ENCODE data around the gene CLDN7. TPM values are rescaled to one million over a fixed set of nuclear protein-coding genes. Genes with fewer than 3 reads are reported as not detected.

CLDN7 gene
- total RNA-seq, 1 experiment from 2014 or later: 286 TPM

- peak; percentile 85 for TF ChIP-seq POLR2AphosphoS5 (IDR thresholded peaks at IDR 0.05; ENCODE audit: low read depth, low read length)
- TF ChIP-seq EGR1 (IDR thresholded peaks at IDR 0.05; ENCODE audit: low read depth): peak; percentile 99
- no peak for TF ChIP-seq EZH2 (IDR thresholded peaks at IDR 0.05)
- TF ChIP-seq ELF1 (IDR thresholded peaks at IDR 0.05; ENCODE audit: borderline replicate concordance, low read depth): no peak; the same call in 1 of the 2 replicates
- no peak for TF ChIP-seq RAD21 (IDR thresholded peaks at IDR 0.05; ENCODE audit: low read depth)
These were observed 9.9 kb downstream of the CLDN7 start, which contains the start of gene ELP5 (continued) for GRCh38 chr17:7252176-7253043.

DNA sequence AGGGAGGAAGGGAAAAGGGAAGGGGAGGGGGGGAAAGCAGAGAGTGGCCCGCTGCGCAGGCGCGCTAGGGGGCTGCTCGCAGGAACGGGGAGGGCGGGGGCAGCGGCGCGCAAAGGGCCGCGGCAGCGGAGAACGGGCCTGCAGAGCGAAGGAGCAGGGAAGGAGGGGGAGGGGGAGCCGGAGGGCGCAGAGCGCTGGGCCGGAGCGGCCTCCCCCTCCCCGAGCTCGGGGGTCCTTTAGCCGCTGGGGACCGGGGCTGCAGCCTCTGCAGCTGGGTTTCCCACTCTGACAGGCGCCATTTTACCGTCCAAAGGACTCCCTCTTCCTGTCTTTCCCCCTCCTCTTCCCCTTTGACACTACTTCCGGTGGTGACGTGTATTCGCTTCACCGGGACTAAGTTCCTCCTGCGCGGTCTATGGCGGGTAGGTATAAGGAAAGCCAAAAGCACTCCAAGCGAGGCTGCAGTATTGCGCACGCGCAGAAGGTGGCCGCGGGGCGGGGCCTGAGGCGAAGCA is 10.6 kb downstream of the CLDN7 start, which contains the start of gene CTDNEP1:
Gene CTDNEP1, minus strand, starts transcription at position 74 of the 515 bp plus-strand sequence. CDS start 438 bp downstream, outside the sequence.
- Histone ChIP-seq H3K79me2 (ENCODE audit: insufficient read depth, low read length) (peaks cover 77% of the 10 kb centered on the region), H3K4me2 (ENCODE audit: low read length) (peak within 1 kb of the TSS; percentile 89), H3K9ac (ENCODE audit: low read length) (peak within 1 kb of the TSS; percentile 99), H3K4me1 (ENCODE audit: control insufficient read depth in 1 of 2, insufficient read depth in 2 of 2, low read length in 2 of 2) (peaks cover 13 to 25% of the 10 kb centered on the region in 2 experiments), H3K9me2 (ENCODE audit: insufficient read depth) (no peaks in the 10 kb centered on the region), H2AFZ (ENCODE audit: low read depth, low read length, poor library complexity, severe bottlenecking) (no peak within 1 kb of the TSS), H3K9me3 (ENCODE audit: control insufficient read depth in 1 of 2, insufficient read depth in 1 of 2, low read depth in 1 of 2, low read length in 2 of 2) (no peaks in the 10 kb centered on the region), H3K27me3 (ENCODE audit: insufficient read depth, low read length) (no peaks in the 10 kb centered on the region), H3K27ac (ENCODE audit: low read depth, low read length) (peak within 1 kb of the TSS; percentile 84), H3K4me3 (replicated peaks in 1 of 2; ENCODE audit: low read depth in 1 of 2, low read length in 2 of 2) (peak within 1 kb of the TSS; percentile 82 to 99), H4K20me1 (ENCODE audit: insufficient read depth) (no peaks in the 10 kb centered on the region), H3K36me3 (ENCODE audit: control insufficient read depth in 1 of 2, insufficient read depth in 2 of 2, low read length in 2 of 2) (peaks cover 9 to 13% of the 10 kb centered on the region in 2 experiments; a peak in 2 of 4 replicates)
- intact Hi-C loops (cut with micrococcal nuclease): loop anchor here (1.0 to 5.0 kb wide), 2 partner anchors 11 to 56 kb away; partner anchors contain the start of genes CLDN7 and EIF5A
- peak; percentile 89 for ATAC-seq
- ChIA-PET CTCF (interaction anchor here (0.6 to 1.0 kb wide), 3 partner anchors 9 to 206 kb away, joined by 3 to 5 read pairs (median 4); partner anchors contain the start of gene GABARAP), POLR2A (interaction anchor here (1.0 to 2.0 kb wide), 3 partner anchors 10 to 17 kb away, joined by 3 to 7 read pairs (median 5); partner anchors contain the start of genes DVL2 and GABARAP), RAD21 (ENCODE audit: low non-redundant PET in 1 of 2, low total read pairs in 2 of 2, uncharacterized antibody in 2 of 2, unreplicated experiment in 2 of 2) (no interaction called here)
- no TSS peak for BruUV-seq (replicated peaks)
- DNase-seq (ENCODE audit: low read depth, low spot score): peak; percentile 99
- TF ChIP-seq ZBTB33 (IDR thresholded peaks at IDR 0.05; ENCODE audit: extremely low read depth, insufficient replicate concordance, low read length) (no peak), CTCF (IDR thresholded peaks at IDR 0.05 in 2 of 3, conservative IDR thresholded peaks at IDR 0.05 in 1 of 3; ENCODE audit: borderline replicate concordance in 1 of 3, insufficient read depth in 1 of 3, low read depth in 2 of 3, low read length in 2 of 3) (no peak), EZH2 (IDR thresholded peaks at IDR 0.05) (no peak), SIN3A (IDR thresholded peaks at IDR 0.05; ENCODE audit: low read depth) (no peak), ZFX (IDR thresholded peaks at IDR 0.05) (no peak), FOSL1 (IDR thresholded peaks at IDR 0.05; ENCODE audit: low read depth) (no peak), ZNF274 (IDR thresholded peaks at IDR 0.05; ENCODE audit: low read depth, low read length) (no peak), TCF7L2 (IDR thresholded peaks at IDR 0.05; ENCODE audit: borderline replicate concordance, extremely low read depth, insufficient read depth, insufficient read length) (no peak), SP1 (IDR thresholded peaks at IDR 0.05; ENCODE audit: low read depth) (no peak), POLR2A (IDR thresholded peaks at IDR 0.05; ENCODE audit: borderline replicate concordance, extremely low read depth, insufficient read depth, insufficient read length) (peak; percentile 55), RAD21 (IDR thresholded peaks at IDR 0.05; ENCODE audit: low read depth) (no peak), CBX3 (IDR thresholded peaks at IDR 0.05; ENCODE audit: low read depth) (no peak), POLR2AphosphoS5 (IDR thresholded peaks at IDR 0.05; ENCODE audit: low read depth, low read length) (peak; percentile 24)
- TF ChIP-seq, protein P1, sequence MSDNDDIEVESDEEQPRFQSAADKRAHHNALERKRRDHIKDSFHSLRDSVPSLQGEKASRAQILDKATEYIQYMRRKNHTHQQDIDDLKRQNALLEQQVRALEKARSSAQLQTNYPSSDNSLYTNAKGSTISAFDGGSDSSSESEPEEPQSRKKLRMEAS (IDR thresholded peaks at IDR 0.05): no peak

Measured in HCT116 (cell line).